SU-DHL-6 (cell line): Measurements from ENCODE around the gene UXS1.

Experiments used
- EZH2phosphoT487 ChIP-seq: fragments of 200-600 bp; sonication (generic), shearing (Covaris generic); conservative IDR thresholded peaks from 2 replicates; pipeline ENCODE4 v1.6.1; 2018; ENCODE audit warnings: mild to moderate bottlenecking, antibody characterized with exemption, low read length, moderate library complexity, mixed read lengths
- TF ChIP-seq, protein P1 (sequence below): fragments of 200-600 bp; sonication (generic); IDR thresholded peaks from one replicate; pipeline ENCODE4 v1.5.1; 2017; ENCODE audit warnings: antibody characterized with exemption, mild to moderate bottlenecking, low read length, moderate library complexity; ENCODE audit not compliant: insufficient read depth, poor library complexity, severe bottlenecking

DNA sequence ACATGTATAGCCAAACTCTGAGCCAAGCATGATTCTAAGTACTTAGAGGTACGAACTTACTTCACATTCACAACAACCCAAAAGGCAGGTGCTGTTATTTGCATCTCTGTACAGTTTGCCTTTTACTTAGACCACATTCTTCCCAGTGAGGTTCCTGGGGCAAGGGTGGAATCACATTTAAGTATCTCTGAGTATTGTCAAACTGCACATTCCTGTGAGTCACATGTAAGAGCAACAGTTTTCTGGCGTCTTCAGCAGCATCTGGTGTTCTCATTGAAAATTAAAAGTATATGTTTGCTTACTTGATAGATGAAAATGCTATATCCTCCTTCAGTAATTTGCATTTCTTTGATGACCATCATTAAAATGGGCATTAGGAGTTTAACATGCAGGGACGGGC, 119.1 kb downstream of the UXS1 start:
- TF ChIP-seq, protein P1, sequence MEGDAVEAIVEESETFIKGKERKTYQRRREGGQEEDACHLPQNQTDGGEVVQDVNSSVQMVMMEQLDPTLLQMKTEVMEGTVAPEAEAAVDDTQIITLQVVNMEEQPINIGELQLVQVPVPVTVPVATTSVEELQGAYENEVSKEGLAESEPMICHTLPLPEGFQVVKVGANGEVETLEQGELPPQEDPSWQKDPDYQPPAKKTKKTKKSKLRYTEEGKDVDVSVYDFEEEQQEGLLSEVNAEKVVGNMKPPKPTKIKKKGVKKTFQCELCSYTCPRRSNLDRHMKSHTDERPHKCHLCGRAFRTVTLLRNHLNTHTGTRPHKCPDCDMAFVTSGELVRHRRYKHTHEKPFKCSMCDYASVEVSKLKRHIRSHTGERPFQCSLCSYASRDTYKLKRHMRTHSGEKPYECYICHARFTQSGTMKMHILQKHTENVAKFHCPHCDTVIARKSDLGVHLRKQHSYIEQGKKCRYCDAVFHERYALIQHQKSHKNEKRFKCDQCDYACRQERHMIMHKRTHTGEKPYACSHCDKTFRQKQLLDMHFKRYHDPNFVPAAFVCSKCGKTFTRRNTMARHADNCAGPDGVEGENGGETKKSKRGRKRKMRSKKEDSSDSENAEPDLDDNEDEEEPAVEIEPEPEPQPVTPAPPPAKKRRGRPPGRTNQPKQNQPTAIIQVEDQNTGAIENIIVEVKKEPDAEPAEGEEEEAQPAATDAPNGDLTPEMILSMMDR, result no peak
- TF ChIP-seq EZH2phosphoT487, result no peak
